Gastrocnemius medialis (tissue), 4 donors: ENCODE results near the gene MAD1L1. TPM values are rescaled to one million over a fixed set of nuclear protein-coding genes. Genes with fewer than 3 reads are reported as not detected.
A peak's percentile ranks its signal among the peaks of the same experiment; 100 is the strongest.

Experiments
- ATAC-seq, 2 donors: fragments of 150-250 bp; one replicate each; pipeline ENCODE4 v1.9.1; 2016
- DNase-seq, 2 donors: peaks; one replicate each; pipeline ENCODE4 v3.0.0-alpha.2; 2019
- H3K27ac ChIP-seq, 4 donors: fragments of 200-600 bp; sonication (generic); 1 replicate in 1 of 4; 2 replicates in 3 of 4; pipeline ENCODE4 v1.5.1; 2016 to 2018; ENCODE audit warnings: mild to moderate bottlenecking in 2 of 4, moderate library complexity in 1 of 4
- H3K27me3 ChIP-seq, 3 donors: fragments of 200-600 bp; sonication (generic) in 2 of 3; 1 replicate in 1 of 3; 2 replicates in 2 of 3; pipeline versions ENCODE4 v1.5.1 to v1.6.0; 2016 to 2019; ENCODE audit warnings: mild to moderate bottlenecking in 1 of 3, moderate library complexity in 1 of 3
- H3K36me3 ChIP-seq, 2 donors: fragments of 200-600 bp; sonication (generic) in 1 of 2; one replicate each; pipeline ENCODE4 v1.5.1; 2017 to 2018
- H3K4me1 ChIP-seq, 2 donors: fragments of 200-600 bp; sonication (generic) in 1 of 2; one replicate each; pipeline ENCODE4 v1.5.1; 2016 to 2017; ENCODE audit warnings: mild to moderate bottlenecking in 2 of 2
- H3K4me3 ChIP-seq, 4 donors: fragments of 200-600 bp; sonication (generic) in 3 of 4; 1 replicate in 1 of 4; 2 replicates in 3 of 4; pipeline ENCODE4 v1.5.1; 2016 to 2019; ENCODE audit warnings: mild to moderate bottlenecking in 2 of 4
- H3K9me3 ChIP-seq, 3 donors: fragments of 200-600 bp; sonication (generic) in 2 of 3; 1 replicate in 1 of 3; 2 replicates in 2 of 3; pipeline ENCODE4 v1.5.1; 2016 to 2019
- CTCF ChIP-seq, 5 experiments: fragments of 450-650 bp in 3 of 5; fragments of 200-600 bp in 2 of 5; sonication (generic) in 2 of 5; IDR thresholded peaks in 4 of 5; conservative IDR thresholded peaks in 1 of 5; 1 replicate in 4 of 5; 2 replicates in 1 of 5; pipeline ENCODE4 v1.5.1; 2016 to 2019; ENCODE audit warnings: antibody characterized with exemption in 5 of 5, mild to moderate bottlenecking in 3 of 5, moderate library complexity in 3 of 5
- POLR2A ChIP-seq, 2 donors: fragments of 450-650 bp; IDR thresholded peaks; one replicate each; pipeline ENCODE4 v1.6.1; 2017; ENCODE audit warnings: antibody characterized with exemption in 2 of 2, mild to moderate bottlenecking in 2 of 2, moderate library complexity in 2 of 2
- in situ Hi-C, 4 donors: fragments of 200-750 bp; cut with MboI; loops; one replicate each; pipeline versions ENCODE4 v1.15.0 to v1.8.0; 2017; ENCODE audit warnings: low sequenced_read_pairs in 4 of 4
- intact Hi-C: fragments of 100-400 bp; cut with DNase I; formaldehyde crosslinking; loops from one replicate; pipeline ENCODE4 v1.15.1; 2023; ENCODE audit warnings: low total_unique reads
- total RNA-seq, 4 donors: library from RNA; depleted of rRNA; stranded (reverse); fragments of >200 nt; gene quantifications; one replicate each; pipeline versions ENCODE4 v1.1.0 to v1.2.3, GENCODE V29; 2016

MAD1L1 gene
- total RNA-seq, 4 donors from 2014 or later = 19.7 to 32.4 (median 22.7) TPM

GRCh38 chr7:1942243-1942940, 290.4 kb downstream of the MAD1L1 start:
- no peak overlapping the region for H3K4me3 ChIP-seq
- DNase-seq = no peak
- no peak overlapping the region for H3K27ac ChIP-seq
- TF ChIP-seq POLR2A (IDR thresholded peaks at IDR 0.05) (no peak), CTCF (IDR thresholded peaks at IDR 0.05 in 4 of 5, conservative IDR thresholded peaks at IDR 0.05 in 1 of 5) (no peak)
- H3K9me3 ChIP-seq = no peaks in the 10 kb centered on the region
- H3K27me3 ChIP-seq = no peaks in the 10 kb centered on the region
- no peaks in the 10 kb centered on the region for H3K36me3 ChIP-seq
- no peaks in the 10 kb centered on the region for H3K4me1 ChIP-seq
- no peak for ATAC-seq
- in situ Hi-C loops = no loop called here
- intact Hi-C loops = no loop called here

- ATAC-seq = no peak
- intact Hi-C loops (no loop called here), in situ Hi-C loops (no loop called here)
- no peaks in the 10 kb centered on the region for H3K27me3 ChIP-seq
- DNase-seq = no peak
- H3K36me3 ChIP-seq = no peaks in the 10 kb centered on the region
- no peaks in the 10 kb centered on the region for H3K9me3 ChIP-seq
- H3K27ac ChIP-seq = no peak overlapping the region
- no peak overlapping the region for H3K4me3 ChIP-seq
- no peak for TF ChIP-seq POLR2A (IDR thresholded peaks at IDR 0.05)
- TF ChIP-seq CTCF (IDR thresholded peaks at IDR 0.05 in 4 of 5, conservative IDR thresholded peaks at IDR 0.05 in 1 of 5) = no peak
- no peaks in the 10 kb centered on the region for H3K4me1 ChIP-seq
Measured at GRCh38 chr7:1941464-1942242, 291.1 kb downstream of the MAD1L1 start.

- H3K9me3 ChIP-seq = no peaks in the 10 kb centered on the region
- DNase-seq (no peak), ATAC-seq (no peak)
- H3K4me3 ChIP-seq = no peak overlapping the region
- no peak overlapping the region for H3K27ac ChIP-seq
- H3K27me3 ChIP-seq = no peaks in the 10 kb centered on the region
- in situ Hi-C loops = no loop called here
- H3K36me3 ChIP-seq = no peaks in the 10 kb centered on the region
- TF ChIP-seq POLR2A (IDR thresholded peaks at IDR 0.05) = no peak
- TF ChIP-seq CTCF (IDR thresholded peaks at IDR 0.05 in 4 of 5, conservative IDR thresholded peaks at IDR 0.05 in 1 of 5) = no peak
- intact Hi-C loops = no loop called here
- no peaks in the 10 kb centered on the region for H3K4me1 ChIP-seq
Measured at GRCh38 chr7:1940863-1941262, 291.9 kb downstream of the MAD1L1 start.

GRCh38 chr7:1940402-1940786, 292.4 kb downstream of the MAD1L1 start:
- H3K4me3 ChIP-seq = no peak overlapping the region

More at GRCh38 chr7:1940402-1940786, 292.4 kb downstream of the MAD1L1 start:
- ATAC-seq (peak in 1 of 2 donors; percentile 31), DNase-seq (peak; percentile 23 to 46)
- Histone ChIP-seq H3K27ac (no peak overlapping the region), H3K4me1 (no peaks in the 10 kb centered on the region), H3K36me3 (no peaks in the 10 kb centered on the region), H3K9me3 (no peaks in the 10 kb centered on the region), H3K27me3 (no peaks in the 10 kb centered on the region)
- no peak for TF ChIP-seq CTCF (IDR thresholded peaks at IDR 0.05 in 4 of 5, conservative IDR thresholded peaks at IDR 0.05 in 1 of 5)
- TF ChIP-seq POLR2A (IDR thresholded peaks at IDR 0.05) = no peak
- in situ Hi-C loops (no loop called here), intact Hi-C loops (no loop called here)
